GM21737 (cell line): Measurements from ENCODE around the gene HCN2.
"Not testable (repeated sequence)": the region's sequence is repeated elsewhere in the genome, so short reads cannot be mapped to it uniquely, and the experiment has no call there.

Experiments used
- ATAC-seq: cut with Tn5 transposase; IDR thresholded peaks from one replicate; pipeline ENCODE4 v1.9.1; 2021; ENCODE audit warnings: mild to moderate bottlenecking, moderate library complexity; ENCODE audit not compliant: unreplicated experiment

HCN2 gene

GRCh38 chr19:602391-603301, 13.0 kb downstream of the HCN2 start:
- ATAC-seq, result no peak

- not testable (repeated sequence) for ATAC-seq
Observed at GRCh38 chr19:603302-603639, 13.6 kb downstream of the HCN2 start.

GRCh38 chr19:603779-604178, 14.1 kb downstream of the HCN2 start:
- ATAC-seq, result not testable (repeated sequence)

GRCh38 chr19:604355-604754, 14.7 kb downstream of the HCN2 start:
- no peak for ATAC-seq

- not testable (repeated sequence) for ATAC-seq
Observed at GRCh38 chr19:605061-605971, 15.6 kb downstream of the HCN2 start.

DNA sequence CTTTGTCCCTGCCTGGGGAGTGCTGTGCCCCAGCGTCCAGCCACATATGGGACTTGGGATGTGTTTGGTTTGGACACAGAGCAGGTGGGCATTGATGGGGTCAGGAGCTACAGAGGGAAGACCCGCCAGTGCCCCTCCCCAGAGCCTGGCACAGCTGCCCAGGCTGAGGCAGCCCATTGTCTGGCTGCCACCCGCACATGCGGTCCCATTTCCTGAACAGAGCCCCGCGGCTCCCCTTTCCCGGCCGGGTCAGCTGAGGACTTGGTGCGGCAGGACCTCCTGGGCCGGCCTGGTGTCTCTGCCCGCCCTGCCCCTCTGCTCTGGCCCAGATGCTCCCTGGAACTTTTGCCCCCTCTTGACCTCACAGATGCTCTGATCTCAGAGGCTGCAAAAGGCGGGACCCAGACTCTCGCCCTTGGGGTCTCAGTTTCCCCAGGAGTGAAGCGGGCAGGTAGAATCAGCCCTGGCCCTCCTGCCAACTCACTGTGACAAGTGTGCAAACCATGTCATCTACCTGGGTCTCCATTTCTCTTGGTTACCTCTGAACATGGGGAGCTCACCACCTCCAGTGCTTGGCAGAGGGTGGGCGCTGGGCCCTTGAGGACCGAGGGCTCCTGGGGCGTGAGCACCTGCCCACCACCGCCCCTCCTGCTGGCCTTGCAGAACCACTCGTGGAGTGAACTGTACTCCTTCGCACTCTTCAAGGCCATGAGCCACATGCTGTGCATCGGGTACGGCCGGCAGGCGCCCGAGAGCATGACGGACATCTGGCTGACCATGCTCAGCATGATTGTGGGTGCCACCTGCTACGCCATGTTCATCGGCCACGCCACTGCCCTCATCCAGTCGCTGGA, 17.8 kb downstream of the HCN2 start:
- ATAC-seq, result no peak

- ATAC-seq, result no peak
Observed at GRCh38 chr19:608155-609003, 18.7 kb downstream of the HCN2 start.

DNA sequence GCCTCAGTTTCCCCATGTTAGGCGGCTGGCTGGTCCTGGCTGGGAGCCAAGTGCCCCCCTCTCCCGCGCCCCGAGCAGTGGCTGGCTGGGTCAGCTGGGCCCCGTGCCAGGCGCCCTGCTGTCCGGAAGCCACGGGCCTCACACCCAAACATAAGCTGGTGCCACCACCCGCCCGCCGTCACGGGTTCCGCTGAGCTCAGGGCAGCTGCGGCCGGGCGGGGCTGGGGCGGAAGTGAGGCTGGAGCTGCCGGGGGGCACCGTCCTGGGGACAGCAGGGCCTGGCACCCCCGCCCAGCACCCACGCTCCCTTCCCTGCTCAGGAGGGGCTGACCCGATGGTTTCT, 19.3 kb downstream of the HCN2 start:
- ATAC-seq, result no peak

DNA sequence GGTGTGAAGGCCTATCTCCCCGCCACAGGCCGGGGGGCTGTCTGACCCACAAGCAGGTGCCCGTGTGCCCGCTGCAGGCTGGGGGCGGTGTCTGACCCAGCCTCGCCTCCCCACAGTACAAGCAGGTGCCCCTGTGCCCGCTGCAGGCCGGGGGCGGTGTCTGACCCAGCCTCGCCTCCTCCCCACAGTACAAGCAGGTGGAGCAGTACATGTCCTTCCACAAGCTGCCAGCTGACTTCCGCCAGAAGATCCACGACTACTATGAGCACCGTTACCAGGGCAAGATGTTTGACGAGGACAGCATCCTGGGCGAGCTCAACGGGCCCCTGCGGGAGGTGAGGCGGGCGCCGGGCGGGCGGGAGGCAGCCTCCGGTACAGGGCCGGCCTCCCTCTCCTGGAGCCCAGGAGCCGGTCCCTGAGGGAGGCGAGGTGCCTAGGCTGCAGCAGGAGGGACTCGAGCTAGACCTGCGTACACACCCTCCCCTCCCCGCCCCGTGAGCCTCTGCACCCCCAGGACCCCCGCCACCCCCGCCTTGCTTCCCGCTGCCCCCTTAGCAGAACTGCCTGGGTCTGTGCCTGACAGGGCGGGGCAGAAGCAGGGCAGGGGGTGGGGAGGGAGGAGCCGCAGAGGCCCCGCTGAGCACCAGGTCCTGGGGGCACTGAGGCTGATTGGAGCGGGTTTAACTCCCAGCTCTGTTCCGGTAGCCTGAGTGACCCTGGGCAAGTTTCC, 20.6 kb downstream of the HCN2 start:
- ATAC-seq, result no peak

DNA sequence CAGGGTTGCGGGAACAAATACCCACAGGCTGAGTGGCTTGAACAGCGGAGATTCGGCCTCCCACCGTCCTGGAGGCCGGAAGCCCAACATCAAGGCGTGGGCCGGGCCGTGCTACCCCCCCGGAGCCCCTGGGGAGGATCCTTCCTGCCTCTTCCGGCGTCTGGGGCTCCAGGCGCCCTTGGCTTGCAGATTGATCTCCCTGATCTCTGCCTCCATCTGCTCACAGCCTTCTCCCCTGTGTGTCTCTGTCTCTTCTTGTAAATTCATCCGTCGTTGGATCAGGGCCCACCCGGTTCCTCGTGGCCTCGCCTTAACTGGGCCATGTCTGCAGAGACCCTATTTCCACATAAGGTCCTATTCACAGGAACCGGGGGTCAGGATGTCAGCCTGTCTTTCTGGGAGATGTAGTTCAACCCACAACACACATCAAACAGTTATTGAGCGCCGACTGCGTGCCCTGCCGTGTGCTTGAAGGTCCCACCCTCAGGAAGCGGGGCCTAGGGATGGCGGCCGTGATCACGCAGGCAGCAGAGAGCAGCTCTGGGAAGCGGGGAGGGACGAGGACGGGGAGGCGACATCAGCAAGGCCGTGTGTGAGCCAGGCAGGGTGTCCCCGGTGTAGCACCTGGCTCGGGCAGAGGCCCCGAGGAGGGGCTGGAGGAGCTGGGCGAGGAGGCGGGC, 21.3 kb downstream of the HCN2 start:
- no peak for ATAC-seq

DNA sequence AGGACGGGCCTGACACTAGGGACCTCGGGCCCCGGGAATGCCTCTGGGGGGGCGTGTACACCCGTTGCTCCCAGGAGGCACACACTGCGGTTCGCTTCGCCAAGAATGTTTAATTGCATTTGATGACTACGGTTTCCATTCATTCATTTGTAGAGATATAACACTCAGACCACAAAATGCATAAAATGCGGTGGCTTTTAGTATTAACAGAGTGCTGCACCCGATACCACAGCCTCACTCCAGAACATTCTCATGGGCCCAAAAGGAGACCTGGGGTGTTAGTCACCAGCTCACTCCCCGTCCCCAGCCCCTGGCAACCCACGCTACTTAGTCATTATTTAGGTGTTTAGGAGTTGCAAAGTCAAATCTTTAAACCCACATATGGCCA, 21.8 kb downstream of the HCN2 start:
- no peak for ATAC-seq

DNA sequence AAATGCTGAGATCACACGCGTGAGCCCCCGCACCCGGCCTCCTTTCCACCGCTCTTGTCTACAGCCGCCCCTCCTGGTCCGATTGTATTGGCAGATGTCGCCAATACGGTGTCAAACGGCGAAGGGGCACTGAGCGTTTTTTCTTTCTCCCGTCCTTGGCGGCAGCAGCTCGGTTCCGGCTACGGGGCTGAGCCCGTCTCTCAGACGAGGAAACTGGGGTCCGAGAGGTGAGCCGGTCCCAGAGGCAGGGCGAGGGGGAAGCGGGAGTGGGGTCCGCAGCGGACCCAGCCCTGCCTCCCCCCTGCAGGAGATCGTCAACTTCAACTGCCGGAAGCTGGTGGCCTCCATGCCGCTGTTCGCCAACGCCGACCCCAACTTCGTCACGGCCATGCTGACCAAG, 23.3 kb downstream of the HCN2 start:
- no peak for ATAC-seq

DNA sequence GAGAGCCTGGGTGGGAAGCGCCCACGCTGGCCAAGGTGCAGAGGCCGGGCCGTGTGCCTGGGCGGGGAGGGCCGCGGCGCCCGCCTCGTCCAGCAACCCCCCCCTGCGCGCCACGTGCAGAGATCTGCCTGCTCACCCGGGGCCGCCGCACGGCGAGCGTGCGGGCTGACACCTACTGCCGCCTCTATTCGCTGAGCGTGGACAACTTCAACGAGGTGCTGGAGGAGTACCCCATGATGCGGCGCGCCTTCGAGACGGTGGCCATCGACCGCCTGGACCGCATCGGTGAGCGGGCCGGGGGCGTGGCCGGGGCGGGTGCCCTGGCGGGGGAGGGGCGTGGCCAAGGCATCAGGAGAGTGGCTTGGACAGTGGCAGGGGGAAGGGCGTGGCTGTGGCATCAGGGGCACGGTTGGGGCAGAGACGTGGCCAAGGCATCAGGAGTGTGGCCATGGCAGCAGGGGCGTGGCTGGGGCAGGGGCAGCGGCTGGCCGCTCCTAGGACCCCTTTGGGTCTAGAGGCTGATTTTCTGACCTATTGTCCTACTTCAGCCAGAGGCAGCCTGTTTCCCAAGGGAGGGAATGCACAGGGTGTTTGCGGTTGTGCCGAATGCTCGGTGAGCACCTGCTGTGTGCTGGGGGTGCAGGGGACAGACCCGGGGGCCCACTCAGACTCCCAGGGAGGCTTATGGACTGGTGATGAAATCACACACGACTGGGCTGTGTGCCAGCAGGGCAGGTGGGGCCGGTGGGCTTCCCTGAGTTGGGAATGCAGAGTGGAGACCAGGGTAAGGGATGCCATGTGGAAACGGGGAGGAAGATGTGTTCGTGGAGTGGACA, 24.3 kb downstream of the HCN2 start:
- no peak for ATAC-seq

GRCh38 chr19:615619-616018, 25.9 kb downstream of the HCN2 start:
- ATAC-seq, result no peak

DNA sequence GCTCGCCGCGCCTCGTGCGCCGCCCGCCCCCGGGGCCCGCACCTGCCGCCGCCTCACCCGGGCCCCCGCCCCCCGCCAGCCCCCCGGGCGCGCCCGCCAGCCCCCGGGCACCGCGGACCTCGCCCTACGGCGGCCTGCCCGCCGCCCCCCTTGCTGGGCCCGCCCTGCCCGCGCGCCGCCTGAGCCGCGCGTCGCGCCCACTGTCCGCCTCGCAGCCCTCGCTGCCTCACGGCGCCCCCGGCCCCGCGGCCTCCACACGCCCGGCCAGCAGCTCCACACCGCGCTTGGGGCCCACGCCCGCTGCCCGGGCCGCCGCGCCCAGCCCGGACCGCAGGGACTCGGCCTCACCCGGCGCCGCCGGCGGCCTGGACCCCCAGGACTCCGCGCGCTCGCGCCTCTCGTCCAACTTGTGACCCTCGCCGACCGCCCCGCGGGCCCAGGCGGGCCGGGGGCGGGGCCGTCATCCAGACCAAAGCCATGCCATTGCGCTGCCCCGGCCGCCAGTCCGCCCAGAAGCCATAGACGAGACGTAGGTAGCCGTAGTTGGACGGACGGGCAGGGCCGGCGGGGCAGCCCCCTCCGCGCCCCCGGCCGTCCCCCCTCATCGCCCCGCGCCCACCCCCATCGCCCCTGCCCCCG, 26.5 kb downstream of the HCN2 start:
- no peak for ATAC-seq

- no peak for ATAC-seq
Observed at GRCh38 chr19:616747-617526, 27.3 kb downstream of the HCN2 start.
